COLO668 (cell line): Measurements from ENCODE around the gene DDAH1.

Source experiments
- DNase-seq: peaks from one replicate; lab custom pipeline; 2025; ENCODE audit not compliant: unreplicated experiment; lab: John Stamatoyannopoulos, UW

DDAH1 gene

DNA sequence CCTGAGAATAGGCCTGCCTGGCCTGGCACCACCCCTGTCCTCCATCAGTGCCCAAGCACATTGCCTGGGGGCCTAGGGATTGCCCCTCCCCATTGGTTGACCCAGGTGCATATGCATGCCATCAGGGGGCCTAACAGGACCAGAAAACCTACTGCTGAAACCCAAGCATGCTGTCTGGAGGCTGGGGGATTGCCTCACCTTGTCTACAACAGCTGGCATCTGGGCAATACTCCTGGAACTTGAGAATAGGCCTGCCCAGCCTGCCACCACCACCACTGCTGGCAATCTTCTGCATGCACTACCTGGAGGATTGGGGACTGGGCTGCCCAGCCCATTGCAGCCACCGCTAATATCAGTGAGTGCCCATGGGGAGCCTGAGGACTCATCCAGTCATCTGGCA is 132.4 kb downstream of the DDAH1 start:
- DNase-seq: no peak

DNA sequence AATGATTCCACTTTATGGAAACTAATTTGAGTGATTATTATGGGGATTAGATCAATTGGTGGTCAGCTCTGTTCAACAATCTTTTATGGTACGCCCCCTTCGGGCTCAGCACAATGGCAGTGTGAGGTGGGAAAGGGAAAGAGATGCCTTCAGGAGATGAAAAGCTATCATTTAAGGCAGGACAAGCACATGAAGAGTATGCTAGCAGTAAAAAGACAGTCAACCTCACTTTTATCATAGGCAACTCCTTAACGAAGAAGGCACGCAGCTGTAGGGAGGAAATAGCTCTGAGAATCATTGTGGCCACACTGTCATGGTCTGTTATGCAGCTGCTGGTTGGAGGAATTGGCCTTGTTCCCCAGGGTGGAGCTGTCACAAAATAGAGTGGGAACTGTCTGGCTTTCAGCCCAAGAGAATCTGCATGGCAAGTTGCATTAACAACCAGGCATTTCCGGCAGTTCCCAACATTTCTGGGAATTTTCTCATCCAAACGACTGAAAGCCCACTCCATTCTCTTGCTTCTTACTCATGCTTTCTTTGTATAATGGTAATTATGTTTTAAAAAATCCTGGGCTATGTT is 134.2 kb downstream of the DDAH1 start:
- no peak for DNase-seq

DNA sequence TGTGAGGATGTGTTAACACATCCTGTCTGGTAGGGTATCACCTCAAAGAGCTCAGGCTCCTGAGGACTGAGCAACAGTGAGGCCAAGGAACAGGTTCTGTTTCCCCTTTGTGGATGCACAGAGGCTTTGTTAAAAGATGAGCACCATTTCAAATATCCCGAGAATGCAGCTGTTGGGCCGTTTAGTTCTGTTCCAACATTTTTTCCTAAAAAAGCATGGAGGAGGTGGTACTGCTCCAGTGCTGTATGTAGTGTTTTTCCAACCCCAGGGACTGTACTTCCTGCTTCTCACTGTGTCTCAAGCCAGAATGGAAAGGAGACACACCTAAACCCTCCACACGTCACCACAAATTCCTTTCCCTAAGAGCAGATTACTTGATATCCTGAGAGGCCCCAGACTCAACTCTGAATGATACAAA is 134.7 kb downstream of the DDAH1 start:
- no peak for DNase-seq

DNA sequence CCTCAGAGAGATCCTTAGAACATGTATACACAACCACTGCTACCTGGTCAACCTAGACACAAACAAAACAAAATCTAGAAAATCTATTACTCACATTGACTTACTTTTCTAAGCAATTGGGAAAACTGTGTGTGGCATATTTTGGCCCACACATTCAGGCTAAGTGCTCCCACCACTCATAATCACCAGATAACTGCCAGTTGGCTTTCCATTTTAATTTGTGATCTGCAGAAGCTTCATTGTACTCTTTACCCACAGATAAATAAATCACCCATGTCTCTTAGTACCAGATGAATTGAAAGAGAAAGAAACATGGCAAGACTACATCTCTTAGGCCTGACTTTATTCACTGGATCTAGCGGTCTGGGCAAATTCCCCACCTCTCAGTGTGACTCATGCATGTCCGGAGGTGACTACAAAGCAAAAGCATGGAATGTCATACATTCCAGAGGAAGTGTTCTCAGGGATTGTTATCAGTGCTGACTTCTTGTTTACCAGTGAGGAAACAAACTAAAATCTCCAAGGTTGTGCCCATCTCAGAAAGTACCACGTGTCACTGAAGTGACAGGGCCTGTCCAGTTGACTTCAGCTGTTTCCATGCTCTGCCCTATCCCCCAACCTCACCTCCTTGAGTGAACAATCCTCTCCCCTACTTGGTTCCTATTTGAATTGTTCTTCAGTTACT is 136.1 kb downstream of the DDAH1 start:
- no peak for DNase-seq

DNA sequence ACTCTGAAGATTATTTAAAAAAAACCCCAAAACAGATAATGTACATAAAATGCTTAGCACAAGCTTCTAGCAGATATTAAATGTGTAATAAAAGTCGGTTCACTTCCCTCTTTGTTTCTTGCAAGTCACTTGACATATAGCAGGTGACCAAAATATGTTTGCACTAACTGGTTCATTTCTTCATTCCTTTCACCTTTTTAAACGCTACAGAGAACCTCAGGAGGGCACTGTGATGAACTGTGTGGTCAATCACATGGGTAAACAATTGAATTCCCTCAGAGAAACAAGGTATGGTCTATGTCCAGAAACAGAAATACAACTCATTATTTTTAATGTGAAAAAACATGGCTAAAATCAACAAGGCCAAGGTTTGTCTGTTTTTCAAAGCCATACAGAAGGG is 137.2 kb downstream of the DDAH1 start:
- DNase-seq: no peak

DNA sequence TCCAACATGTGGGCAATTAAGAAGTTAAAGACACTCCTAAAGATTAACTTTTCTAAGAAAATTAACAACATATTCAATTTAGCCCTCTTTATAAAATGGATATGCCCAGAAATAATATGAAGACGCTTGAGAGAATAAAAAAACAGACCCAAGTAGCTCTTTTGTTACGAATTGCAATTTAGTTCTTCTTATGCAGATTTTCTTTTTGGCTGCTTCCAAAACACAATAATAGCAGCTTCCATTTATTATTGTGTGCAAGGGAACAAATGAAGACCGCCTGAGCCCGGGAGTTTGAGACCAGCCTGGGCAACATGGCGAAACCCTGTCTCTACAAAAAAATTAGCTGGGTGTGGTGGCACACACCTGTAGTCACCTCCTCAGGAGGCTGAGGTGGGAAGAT is 138.1 kb downstream of the DDAH1 start:
- DNase-seq: no peak

DNA sequence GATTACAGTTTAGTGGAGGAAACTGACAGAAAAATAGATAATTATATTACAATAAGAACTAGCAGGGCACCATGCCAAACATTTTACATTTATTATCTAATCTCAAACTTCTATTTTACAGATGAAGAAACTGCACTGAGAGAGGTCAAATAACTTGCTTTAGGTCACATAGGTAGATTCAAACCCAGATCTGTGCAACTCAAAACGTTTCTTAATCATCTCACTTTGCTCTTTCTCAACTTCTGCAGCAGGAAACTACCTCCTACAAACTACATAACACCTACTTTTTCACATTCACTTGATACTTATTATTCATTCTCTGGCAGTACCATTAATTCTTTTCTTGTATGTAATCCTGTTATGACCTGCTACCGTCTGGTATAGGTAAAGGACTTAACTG is 138.6 kb downstream of the DDAH1 start:
- DNase-seq: no peak

DNA sequence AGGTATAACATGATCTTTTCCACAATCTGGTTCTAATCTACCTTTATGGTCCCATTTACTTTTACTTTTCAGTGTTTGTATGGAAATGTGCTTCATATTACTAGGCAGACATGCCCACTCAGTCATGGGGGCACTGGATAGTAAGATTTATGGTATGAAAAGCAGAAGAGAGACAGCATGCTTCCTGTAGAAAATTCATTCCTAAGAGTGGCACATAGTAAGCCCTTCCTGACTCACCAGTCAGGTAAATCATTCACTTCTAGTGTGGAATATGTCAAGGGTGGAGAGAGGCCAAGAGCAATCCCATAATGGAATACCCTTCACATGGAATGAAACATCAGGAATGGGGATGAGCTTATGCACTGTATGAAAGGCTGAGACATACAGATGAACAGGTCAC is 139.0 kb downstream of the DDAH1 start:
- DNase-seq: no peak

DNA sequence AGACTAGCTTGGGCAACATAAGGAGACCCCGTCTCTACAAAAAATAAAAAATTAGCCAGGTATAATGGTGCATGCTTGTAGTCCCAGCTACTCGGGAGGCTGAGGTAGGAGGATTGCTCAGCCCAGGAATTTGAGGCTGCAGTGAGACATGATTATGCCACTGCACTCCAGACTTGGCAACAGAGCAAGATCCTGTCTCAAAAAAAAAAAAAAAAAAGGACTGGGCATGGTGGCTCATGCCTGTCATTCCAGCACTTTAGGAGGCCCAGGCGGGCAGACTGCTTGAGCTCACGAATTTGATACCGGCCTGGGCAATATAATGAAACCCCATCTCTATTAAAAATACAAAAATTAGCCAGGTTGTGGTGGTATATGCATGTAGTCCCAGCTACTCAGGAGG is 141.2 kb downstream of the DDAH1 start:
- DNase-seq: no peak

DNA sequence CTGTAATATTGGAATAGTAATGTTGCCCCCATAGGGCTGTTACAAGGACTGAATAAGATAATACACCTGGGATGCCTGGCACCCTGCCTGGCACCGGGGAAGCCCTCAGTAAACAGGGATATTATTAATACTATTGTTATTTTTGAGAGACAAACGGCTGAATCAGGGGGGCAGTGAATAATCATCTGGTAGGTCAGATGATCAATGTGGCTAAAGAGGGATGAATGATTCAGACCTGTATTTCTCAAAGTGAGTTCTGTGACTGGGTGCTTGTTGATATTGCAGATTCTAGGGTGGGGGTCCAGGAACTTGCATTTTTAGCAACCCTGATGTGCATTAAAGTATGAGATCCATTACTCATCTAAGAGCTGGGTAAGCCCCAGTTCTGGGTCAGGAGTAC is 142.3 kb downstream of the DDAH1 start:
- DNase-seq: no peak

DNA sequence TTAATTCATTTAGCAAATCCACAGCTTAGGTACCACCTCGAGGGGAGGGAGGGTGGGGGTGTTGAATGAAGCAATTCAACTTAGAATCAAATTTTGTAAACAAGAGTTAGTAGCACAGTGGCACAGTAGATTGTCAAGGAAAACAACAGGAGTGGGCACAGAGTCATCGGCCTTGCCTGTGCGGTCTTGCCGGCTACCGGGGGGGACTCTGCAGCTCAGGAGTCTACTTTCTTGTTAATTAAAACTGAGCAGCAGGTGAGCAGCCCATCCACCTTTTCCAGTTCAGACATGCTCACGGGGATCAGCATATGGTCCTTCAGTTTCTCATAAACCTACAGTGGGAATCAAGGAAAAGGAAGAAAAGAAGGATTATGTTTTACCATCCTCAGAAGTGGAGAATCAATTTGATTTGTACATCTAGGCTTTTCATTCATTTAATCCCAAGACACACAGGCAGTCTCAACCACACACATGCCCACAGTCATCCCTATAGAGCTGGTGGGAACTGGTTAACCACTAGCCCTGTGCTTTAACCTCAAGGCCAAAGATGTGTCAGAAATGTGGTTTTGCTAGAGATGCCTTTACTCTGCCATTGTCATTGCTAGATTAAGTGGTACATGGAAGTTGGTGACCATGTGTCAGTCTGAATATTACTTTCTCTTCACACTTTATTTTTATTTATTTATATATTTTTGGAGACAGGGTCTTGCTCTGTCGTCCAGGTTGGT is 143.6 kb downstream of the DDAH1 start:
- DNase-seq: no peak

DNA sequence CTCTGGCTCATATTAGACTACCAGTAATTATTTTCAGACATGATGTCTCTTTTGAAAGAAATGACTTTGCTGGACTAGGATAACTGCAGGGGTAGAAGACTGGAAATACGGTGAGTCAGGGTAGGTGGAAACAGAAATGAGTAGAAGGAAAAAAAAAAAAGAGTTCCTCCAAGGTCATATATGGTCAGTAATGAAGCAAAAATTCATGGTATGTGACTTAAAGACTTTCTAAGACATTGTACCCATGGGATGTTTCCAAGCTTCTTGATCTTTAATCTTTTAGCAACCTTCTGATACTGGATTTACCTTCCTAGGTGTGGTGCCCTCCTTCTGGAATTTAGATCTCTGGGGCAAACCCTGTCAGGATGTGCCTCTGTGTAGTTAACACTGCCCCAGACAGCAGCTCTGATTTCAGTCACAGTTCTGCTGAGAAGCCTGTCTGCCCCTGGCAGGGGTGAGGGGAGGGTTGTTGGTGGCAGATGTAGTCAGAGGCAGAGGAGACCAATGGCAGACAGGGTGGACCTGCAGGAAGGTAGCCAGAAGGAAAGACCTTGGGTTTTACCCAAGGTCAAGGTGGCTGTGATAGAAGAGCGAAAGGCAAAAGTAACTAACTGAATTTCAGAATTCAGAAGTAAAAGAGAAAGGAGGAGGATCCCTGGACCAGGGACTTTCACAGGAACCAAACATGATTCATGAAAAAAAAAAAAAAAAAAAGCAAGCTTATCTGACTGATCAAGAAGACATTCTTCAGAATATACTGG is 144.4 kb downstream of the DDAH1 start:
- no peak for DNase-seq

DNA sequence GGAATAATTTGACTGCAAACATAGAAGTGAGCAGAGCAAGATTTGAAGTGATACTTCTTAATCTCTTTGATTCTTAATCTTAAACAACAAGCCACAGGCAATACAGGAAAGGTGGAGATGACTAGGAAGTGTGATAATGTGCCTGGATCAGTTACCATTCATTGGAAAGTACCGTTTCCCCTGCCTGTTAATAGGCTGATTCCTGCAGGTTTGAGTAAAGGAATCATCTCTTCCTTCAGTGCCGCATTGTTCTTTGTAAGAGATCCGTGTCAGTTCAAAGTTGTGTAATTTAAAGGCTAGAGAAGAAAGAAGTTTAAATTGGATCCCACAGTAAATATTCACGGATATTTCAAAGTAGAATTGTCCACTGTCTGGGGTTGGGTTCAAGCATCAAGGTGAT is 145.0 kb downstream of the DDAH1 start:
- no peak for DNase-seq

DNA sequence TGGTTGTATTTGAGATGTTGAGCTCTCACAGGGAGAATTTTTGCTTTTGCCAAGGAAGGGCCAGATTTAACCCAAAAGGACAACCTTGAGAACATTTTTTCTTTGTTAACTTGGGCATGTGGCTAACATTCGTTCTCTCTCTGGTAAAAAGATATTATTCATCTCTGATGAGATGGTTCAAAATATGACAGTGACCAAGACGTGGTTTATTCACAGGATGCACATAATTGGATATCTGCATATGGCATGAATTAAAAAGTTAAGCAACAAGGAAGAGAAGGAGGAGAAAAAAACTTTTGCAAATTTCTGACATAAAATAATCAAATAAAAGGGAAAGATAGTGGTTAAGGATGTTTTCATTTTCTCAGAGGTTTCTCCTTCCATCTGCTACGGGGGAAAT is 145.5 kb downstream of the DDAH1 start:
- no peak for DNase-seq

DNA sequence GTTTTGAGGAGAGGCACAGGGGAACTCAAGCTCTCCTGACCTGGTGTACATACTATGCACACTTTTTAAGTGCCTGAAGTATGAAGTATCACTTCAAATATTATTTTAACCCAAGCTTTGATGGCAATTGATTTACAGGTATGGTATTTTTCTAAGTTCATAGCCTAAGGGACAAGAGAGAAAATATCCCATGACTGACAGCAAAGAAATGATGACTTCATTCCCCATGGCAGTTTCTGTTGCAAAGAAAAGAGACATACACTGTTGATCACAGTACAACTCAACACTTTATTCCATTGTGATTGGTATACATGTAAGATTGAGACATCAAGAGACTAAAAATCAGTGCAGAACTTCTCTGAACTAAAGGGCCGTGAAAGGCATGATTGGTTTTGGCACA is 146.7 kb downstream of the DDAH1 start:
- no peak for DNase-seq

DNA sequence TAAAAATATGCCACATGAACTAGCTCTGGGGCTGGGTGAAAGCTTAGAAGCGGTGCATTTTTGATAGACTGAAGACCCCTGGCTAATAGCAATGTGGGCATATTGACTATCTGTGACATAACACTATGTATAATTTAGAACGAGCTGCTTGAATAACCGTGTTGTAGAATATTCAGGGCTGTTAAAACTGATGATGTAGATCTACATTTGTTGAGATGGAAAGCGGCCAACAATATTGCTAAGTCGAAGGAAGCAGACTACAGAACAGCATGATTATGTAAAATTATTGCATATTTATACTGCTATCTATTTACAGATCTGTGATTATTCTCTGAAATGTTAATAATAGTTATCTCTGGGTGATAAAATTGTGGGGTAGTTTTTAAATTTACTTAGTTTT is 147.4 kb downstream of the DDAH1 start:
- no peak for DNase-seq

DNA sequence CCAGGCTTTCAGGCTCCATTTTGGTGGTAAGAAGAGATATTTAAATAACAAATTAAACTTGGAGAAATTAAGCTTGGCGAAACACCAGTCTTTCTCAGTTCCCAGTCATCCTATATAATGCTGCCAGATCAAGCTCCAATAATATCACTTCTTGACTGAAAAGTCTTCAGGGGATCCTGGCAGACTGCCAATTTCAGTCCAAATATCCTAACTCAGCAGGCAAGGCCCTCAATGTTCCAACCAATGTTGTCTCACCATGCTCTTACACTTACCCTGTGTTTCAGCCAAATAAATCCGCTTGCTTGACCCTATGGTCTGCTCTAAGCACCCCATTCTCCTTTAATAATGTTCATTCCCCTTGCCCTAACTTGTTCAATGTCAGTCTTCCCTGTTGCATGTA is 148.6 kb downstream of the DDAH1 start:
- DNase-seq: no peak

DNA sequence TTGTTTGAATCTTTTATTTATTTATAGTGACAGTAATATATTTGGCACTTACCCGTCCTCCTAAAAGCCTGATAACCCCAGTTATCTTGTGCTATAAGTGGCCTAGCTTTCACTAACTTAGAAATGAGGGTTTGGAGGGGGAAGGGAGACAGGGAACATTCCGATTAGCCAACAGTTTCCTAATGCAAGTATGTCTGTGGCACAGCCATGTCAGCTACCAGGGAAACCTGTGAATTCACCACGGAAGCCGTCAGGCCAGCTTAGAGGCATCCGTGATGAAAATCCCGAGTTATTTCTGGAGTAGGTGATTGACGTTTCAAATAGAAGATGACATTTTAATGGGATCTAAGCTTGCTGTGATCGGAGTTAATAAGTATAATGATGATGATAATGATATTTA is 149.2 kb downstream of the DDAH1 start:
- DNase-seq: no peak

DNA sequence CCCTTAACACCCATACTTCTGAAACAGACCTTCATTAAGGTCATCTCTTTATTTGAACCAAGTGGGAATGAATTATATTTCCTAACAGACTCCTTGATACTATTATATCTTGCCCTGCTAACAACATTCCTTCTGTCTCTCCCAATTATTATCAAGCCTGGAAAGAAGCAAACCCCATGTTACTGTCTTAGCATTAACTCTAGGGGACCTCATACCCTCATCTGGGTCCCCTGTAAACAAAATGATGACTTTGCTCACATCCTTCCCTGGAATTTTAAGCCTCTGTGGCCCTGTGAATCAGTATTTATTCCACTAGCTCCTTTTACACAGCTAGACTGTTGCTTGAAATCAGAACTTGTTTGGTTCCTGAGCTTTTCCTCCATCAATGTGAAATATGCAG is 150.2 kb downstream of the DDAH1 start:
- DNase-seq: no peak

DNA sequence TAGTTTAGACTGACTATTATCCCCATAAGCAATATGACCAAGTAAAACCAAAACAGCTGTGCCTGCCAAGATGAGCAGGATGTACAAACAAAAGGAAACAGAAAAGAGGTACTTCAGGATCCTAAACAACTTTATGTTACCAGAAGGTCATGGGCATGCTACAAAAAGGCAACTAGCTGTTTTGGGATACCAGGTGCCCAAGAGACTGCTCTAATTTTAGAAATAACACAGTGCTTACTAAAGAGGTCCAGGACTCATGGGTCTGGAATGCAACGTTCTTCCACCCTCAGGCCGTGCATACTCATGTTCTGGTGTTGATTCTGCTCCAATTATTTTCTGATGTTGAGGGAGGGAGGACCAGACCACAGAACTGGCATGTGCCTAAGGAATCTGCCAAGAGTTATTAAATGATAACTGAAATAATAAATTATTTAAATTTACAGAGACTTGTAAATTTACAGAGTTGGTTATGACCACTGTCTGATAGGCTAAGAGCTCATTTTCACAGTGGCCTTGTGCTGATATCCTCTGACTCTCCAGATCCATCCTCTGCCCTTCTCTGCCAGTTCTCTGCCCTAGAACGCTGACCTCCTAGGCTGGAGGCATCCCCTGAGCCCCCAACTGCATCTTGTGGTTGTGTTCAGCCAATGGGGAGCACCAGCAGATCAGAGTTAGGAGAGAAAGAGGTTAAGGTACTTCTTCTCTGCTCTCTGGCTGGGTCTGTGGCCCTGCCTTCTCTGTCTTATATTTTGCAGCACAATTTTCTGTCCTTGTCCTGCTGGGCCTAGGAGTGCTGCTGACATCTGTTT is 150.9 kb downstream of the DDAH1 start:
- no peak for DNase-seq

DNA sequence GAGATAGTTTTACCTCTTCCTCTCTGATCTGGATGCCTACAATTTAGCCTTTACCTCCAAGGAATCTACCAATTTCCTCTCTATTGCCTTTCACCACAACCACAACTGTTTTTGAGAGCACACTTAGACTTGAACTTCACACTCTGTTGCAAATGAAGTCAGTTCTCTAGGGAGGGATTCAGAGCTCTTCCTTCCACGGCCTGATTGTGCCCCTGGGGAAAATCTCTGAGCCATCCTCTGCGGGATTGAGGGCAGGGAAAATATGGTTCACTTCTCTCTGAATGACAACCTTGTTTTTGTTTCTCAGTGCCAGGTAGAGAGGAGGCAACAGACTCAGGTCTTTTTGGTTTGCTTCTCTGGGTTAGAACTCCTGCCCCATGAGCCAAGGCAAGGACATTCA is 153.1 kb downstream of the DDAH1 start:
- no peak for DNase-seq
